Panc1 (cell line): ENCODE data around the gene PDE4B. TPM values are rescaled to one million over a fixed set of nuclear protein-coding genes. Genes with fewer than 3 reads are reported as not detected.

Source experiments
- ATAC-seq: fragments of 200-7000 bp; cut with Tn5 transposase; 2 replicates; pipeline ENCODE4 v1.9.1; 2020; ENCODE audit warnings: mild to moderate bottlenecking, moderate library complexity
- BruUV-seq: library from RNA; stranded (reverse); fragments of 400-500 nt; replicated peaks from 2 replicates; lab custom pipeline; 2021; lab: Mats Ljungman, UMichigan
- CTCF ChIA-PET: fragments of 300-600 bp; sonication (Branson Sonifier 250); formaldehyde crosslinking; loops from one replicate; lab custom pipeline; 2022; ENCODE audit warnings: antibody characterized with exemption; lab: Charles Lee
- POLR2A ChIA-PET: fragments of 300-600 bp; sonication (Branson Sonifier 250); formaldehyde crosslinking; loops from one replicate; lab custom pipeline; 2022; ENCODE audit warnings: antibody characterized with exemption; lab: Charles Lee
- DNase-seq: peaks from one replicate; pipeline ENCODE4 v3.0.0-alpha.2; 2010; ENCODE audit warnings: low read depth, low spot score
- H3K27ac ChIP-seq: 2 replicates; pipeline ENCODE4 v1.5.1; 2011; ENCODE audit warnings: mild to moderate bottlenecking, low read length, inconsistent platforms
- H3K27me3 ChIP-seq: fragments of 200-500 bp; sonication (Bioruptor generic); 2 replicates; pipeline ENCODE4 v1.6.0; 2014; ENCODE audit warnings: low read length, inconsistent platforms; ENCODE audit not compliant: control insufficient read depth, insufficient read depth
- H3K36me3 ChIP-seq: fragments of 200-500 bp; sonication (Bioruptor generic); 2 replicates; pipeline ENCODE4 v1.5.1; 2014; ENCODE audit warnings: inconsistent platforms, mild to moderate bottlenecking, low read length, moderate library complexity; ENCODE audit not compliant: control insufficient read depth, insufficient read depth
- H3K4me1 ChIP-seq: 2 replicates; pipeline ENCODE4 v1.5.1; 2011; ENCODE audit warnings: inconsistent platforms, mild to moderate bottlenecking, low read length, moderate library complexity; ENCODE audit not compliant: control insufficient read depth, insufficient read depth
- H3K4me3 ChIP-seq, 2 experiments: 2 replicates each; pipeline ENCODE4 v1.5.1; 2011 to 2012; ENCODE audit warnings: low read depth in 2 of 2, low read length in 2 of 2, mild to moderate bottlenecking in 2 of 2, inconsistent platforms in 1 of 2, moderate library complexity in 1 of 2
- H3K9me3 ChIP-seq: fragments of 200-500 bp; sonication (Bioruptor generic); 2 replicates; pipeline ENCODE4 v1.5.1; 2014; ENCODE audit warnings: low read depth, mild to moderate bottlenecking, inconsistent platforms, low read length, moderate library complexity; ENCODE audit not compliant: control insufficient read depth, insufficient read depth
- POLR2AphosphoS5 ChIP-seq: IDR thresholded peaks from 2 replicates; pipeline ENCODE4 v1.6.1; 2012; ENCODE audit warnings: mild to moderate bottlenecking, low read depth, low read length, moderate library complexity
- SIN3A ChIP-seq: IDR thresholded peaks from 2 replicates; pipeline ENCODE4 v1.6.1; 2012; ENCODE audit warnings: low read depth, mild to moderate bottlenecking, low read length, moderate library complexity, borderline replicate concordance; ENCODE audit not compliant: insufficient read depth
- TCF7L2 ChIP-seq: IDR thresholded peaks from 2 replicates; pipeline ENCODE4 v1.6.1; 2011; ENCODE audit warnings: mild to moderate bottlenecking, low read depth, low read length, inconsistent platforms
- in situ Hi-C: cut with HindIII; loops from 2 replicates; pipeline ENCODE4 v1.10.0; 2016; ENCODE audit warnings: low sequenced_read_pairs, low pct_unique_long_range_greater_than_20kb
- intact Hi-C: fragments of 100-400 bp; cut with micrococcal nuclease; formaldehyde crosslinking; loops from one replicate; pipeline ENCODE4 v1.10.0; 2022; ENCODE audit not compliant: unreplicated experiment
- total RNA-seq: library from RNA; stranded (reverse); gene quantifications from one replicate; pipeline ENCODE4 v1.2.1, GENCODE V29; 2021; ENCODE audit not compliant: unreplicated experiment
- TF ChIP-seq, protein P1 (sequence below): fragments of 450-650 bp; IDR thresholded peaks from 2 replicates; pipeline ENCODE4 v1.5.1; 2017; ENCODE audit warnings: mild to moderate bottlenecking
- TF ChIP-seq, protein P2 (sequence below), 2 experiments: IDR thresholded peaks; 2 replicates each; pipeline ENCODE4 v1.6.1; 2011 to 2012; ENCODE audit warnings: low read depth in 2 of 2, control low read depth in 1 of 2, low read length in 1 of 2, mild to moderate bottlenecking in 1 of 2, moderate library complexity in 1 of 2; ENCODE audit not compliant: insufficient read depth in 1 of 2

PDE4B gene
- total RNA-seq, 1 experiment from 2014 or later = 0.26 TPM

- H3K9me3 ChIP-seq = no peaks in the 10 kb centered on the region
- H3K4me3 ChIP-seq = no peak overlapping the region
- ChIA-PET POLR2A (no interaction called here), CTCF (interaction anchor here (0.6 to 0.7 kb wide), 2 partner anchors 31 to 286 kb away, joined by 3 to 4 read pairs; no protein-coding TSS in a partner anchor)
- no peaks in the 10 kb centered on the region for H3K4me1 ChIP-seq
- H3K27me3 ChIP-seq = no peaks in the 10 kb centered on the region; the same call in 1 of the 2 replicates
- in situ Hi-C loops = no loop called here
- H3K36me3 ChIP-seq = no peaks in the 10 kb centered on the region
- ATAC-seq (no peak), DNase-seq (no peak)
- no peak overlapping the region for H3K27ac ChIP-seq
- TF ChIP-seq, protein P1, sequence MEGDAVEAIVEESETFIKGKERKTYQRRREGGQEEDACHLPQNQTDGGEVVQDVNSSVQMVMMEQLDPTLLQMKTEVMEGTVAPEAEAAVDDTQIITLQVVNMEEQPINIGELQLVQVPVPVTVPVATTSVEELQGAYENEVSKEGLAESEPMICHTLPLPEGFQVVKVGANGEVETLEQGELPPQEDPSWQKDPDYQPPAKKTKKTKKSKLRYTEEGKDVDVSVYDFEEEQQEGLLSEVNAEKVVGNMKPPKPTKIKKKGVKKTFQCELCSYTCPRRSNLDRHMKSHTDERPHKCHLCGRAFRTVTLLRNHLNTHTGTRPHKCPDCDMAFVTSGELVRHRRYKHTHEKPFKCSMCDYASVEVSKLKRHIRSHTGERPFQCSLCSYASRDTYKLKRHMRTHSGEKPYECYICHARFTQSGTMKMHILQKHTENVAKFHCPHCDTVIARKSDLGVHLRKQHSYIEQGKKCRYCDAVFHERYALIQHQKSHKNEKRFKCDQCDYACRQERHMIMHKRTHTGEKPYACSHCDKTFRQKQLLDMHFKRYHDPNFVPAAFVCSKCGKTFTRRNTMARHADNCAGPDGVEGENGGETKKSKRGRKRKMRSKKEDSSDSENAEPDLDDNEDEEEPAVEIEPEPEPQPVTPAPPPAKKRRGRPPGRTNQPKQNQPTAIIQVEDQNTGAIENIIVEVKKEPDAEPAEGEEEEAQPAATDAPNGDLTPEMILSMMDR = no peak
- TF ChIP-seq, protein P2, sequence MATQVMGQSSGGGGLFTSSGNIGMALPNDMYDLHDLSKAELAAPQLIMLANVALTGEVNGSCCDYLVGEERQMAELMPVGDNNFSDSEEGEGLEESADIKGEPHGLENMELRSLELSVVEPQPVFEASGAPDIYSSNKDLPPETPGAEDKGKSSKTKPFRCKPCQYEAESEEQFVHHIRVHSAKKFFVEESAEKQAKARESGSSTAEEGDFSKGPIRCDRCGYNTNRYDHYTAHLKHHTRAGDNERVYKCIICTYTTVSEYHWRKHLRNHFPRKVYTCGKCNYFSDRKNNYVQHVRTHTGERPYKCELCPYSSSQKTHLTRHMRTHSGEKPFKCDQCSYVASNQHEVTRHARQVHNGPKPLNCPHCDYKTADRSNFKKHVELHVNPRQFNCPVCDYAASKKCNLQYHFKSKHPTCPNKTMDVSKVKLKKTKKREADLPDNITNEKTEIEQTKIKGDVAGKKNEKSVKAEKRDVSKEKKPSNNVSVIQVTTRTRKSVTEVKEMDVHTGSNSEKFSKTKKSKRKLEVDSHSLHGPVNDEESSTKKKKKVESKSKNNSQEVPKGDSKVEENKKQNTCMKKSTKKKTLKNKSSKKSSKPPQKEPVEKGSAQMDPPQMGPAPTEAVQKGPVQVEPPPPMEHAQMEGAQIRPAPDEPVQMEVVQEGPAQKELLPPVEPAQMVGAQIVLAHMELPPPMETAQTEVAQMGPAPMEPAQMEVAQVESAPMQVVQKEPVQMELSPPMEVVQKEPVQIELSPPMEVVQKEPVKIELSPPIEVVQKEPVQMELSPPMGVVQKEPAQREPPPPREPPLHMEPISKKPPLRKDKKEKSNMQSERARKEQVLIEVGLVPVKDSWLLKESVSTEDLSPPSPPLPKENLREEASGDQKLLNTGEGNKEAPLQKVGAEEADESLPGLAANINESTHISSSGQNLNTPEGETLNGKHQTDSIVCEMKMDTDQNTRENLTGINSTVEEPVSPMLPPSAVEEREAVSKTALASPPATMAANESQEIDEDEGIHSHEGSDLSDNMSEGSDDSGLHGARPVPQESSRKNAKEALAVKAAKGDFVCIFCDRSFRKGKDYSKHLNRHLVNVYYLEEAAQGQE (IDR thresholded peaks at IDR 0.05; ENCODE audit: insufficient read depth in 1 of 2, low read depth in 2 of 2, low read length in 1 of 2) = no peak
- TF ChIP-seq TCF7L2 = no peak
- TF ChIP-seq SIN3A = no peak
- no peak for TF ChIP-seq POLR2AphosphoS5
- intact Hi-C loops = no loop called here
- BruUV-seq = no TSS peak
These were observed 450.9 kb downstream of the PDE4B start for GRCh38 chr1:66243548-66244130.

GRCh38 chr1:66244429-66244828 lies 451.7 kb downstream of the PDE4B start:
- ChIA-PET CTCF (no interaction called here), POLR2A (no interaction called here)
- no TSS peak for BruUV-seq

More at GRCh38 chr1:66244429-66244828, 451.7 kb downstream of the PDE4B start:
- no peak for DNase-seq
- TF ChIP-seq, protein P1 = no peak
- TF ChIP-seq POLR2AphosphoS5 = no peak
- TF ChIP-seq TCF7L2 = no peak
- TF ChIP-seq, protein P2 (IDR thresholded peaks at IDR 0.05; ENCODE audit: insufficient read depth in 1 of 2, low read depth in 2 of 2, low read length in 1 of 2) = no peak
- TF ChIP-seq SIN3A = no peak
- ATAC-seq = no peak
- intact Hi-C loops (no loop called here), in situ Hi-C loops (no loop called here)
- Histone ChIP-seq H3K4me1 (no peaks in the 10 kb centered on the region), H3K27me3 (no peaks in the 10 kb centered on the region; the same call in 1 of the 2 replicates), H3K36me3 (no peaks in the 10 kb centered on the region), H3K4me3 (no peak overlapping the region), H3K9me3 (no peaks in the 10 kb centered on the region), H3K27ac (no peak overlapping the region)
